CD4-positive, alpha-beta T cell treated with Interleukin-4 for 4 hours (primary cell): ENCODE results near the gene DTYMK.
"Not testable (repeated sequence)": the region's sequence is repeated elsewhere in the genome, so short reads cannot be mapped to it uniquely, and the experiment has no call there.

ENCODE experiments used
- DNase-seq: peaks from one replicate; pipeline ENCODE4 v3.0.0-alpha.2; 2020

DTYMK gene

GRCh38 chr2:241671457-241672240 lies 15.0 kb downstream of the DTYMK start:
- no peak for DNase-seq

DNA sequence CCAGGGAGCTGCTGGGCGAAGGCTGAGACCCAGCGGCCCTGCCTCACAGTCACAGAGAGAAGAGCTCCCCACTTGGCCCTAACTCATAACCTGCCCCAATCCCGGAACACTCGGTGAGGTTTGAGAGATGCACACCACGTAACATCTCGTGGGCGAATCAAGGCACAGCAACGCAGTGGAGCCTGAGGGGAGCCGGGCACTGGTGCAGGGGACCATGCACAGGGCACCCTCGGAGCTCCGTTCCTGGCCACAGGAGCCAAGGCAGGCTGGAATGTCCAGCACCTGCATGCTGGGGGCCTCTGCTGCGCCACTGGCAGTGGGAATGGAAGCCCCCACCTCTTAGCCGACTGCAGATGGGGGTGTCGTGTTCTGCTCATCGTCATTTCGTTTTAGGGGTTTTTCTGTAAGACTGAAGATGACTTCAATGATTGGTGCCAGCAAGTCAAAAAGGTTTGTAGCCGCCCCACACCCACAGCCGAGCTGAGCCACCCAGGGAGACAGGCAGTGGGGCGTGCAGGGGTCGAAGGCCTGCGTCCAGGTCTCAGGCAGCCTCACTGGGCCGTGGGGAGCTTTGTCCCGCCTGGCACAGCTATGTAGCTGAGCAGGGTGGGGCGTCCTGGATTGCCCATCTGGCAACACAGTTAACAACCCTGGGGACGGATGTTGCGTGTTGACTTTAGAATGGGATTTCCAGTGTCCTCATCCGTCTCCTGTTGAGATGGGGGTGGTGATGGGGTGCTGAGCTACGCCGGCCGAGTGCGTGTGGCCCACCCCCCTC lies 16.1 kb downstream of the DTYMK start:
- DNase-seq, result no peak

DNA sequence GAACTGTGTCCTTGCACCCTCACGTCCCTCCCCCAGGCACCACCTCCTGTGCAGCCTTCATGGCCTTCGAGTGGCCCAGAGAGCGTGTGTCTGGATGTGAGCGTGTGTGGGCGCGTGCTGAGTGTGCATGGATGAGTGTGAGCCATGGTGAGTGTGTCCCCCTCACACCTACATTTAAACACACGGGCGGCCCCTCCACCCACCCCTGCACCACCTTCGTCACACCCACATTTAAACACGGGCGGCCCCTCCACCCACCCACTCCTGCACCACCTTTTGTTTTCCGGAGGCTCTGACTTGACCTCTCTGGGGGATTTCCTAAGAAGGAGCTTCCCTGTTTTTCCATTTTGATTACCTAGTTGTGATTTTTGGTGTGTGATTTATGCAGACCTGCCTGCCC lies 17.8 kb downstream of the DTYMK start:
- DNase-seq, result no peak

GRCh38 chr2:241668354-241668753 lies 18.3 kb downstream of the DTYMK start:
- no peak for DNase-seq

DNA sequence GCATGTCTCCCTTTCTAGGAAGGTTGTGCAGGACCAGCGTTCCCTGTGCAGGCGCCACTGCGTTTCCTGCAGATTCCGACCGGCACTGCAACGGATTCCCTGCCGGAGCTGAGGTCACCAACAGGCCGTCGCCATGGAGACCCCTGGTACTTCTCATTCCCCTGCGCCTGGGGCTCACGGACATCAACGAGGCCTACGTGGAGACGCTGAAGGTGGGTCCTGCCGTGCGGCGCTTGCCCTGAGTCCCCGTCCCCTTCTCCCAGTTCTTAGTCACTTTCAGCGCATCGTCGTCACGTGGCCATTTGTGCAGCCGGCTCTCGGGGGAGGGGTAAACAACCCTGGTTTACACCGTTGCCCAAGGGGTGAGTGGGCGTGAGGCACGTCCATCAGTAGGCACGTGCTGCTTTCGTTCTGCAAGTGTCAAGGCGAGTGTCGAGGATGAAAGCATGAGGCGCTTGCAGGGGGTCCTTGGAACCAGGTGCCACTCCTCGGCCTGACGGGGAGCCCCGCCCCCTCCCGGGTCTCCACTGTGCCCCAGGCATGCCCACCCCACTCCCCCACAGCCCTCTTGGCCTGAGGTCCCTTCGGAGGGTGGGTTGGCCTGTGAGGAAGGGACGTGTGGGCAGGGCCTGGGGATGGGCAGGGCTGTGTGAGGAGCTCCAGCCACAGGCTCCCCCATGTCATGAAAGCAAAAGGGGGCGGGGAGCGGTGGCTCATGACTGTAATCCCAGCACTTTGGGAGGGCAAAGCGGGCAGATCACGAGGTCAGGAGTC lies 19.8 kb downstream of the DTYMK start:
- DNase-seq, result no peak

DNA sequence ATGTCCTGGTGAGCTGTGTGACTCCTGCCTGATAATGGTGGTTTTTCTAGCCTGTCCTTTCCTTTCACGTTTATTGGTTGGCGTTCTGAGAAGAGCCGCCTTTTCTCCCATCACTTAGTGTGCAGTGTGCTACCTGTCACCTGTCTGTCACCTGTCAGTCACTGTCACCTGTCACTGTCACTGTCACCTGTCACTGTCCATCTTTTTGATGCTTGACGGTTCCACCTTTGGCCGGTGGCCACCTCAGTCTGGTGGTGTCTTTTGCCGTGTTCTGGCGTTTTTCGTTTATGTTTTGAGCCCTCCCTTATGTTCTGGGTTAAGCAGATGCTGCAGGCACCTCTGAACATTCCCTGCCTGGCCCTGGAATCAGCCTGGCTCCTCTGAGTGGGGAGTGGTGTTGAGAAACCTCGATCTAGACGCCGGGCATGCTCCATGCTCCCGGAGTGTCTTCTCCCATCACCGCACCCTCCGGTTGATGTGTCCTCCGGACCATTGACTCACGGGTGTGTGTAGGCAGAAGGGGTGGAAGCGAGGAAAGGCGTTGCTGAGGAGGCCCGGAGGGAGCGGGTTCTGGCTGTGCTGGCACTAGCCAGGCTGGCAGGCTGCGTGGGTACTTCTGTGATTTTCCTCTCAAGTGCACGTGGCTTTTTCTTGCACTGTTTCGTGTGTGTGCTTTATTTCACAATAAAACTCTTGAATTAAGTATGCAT lies 20.7 kb downstream of the DTYMK start:
- no peak for DNase-seq

- DNase-seq, result not testable (repeated sequence)
Observed at GRCh38 chr2:241662731-241663130, 23.9 kb downstream of the DTYMK start.

DNA sequence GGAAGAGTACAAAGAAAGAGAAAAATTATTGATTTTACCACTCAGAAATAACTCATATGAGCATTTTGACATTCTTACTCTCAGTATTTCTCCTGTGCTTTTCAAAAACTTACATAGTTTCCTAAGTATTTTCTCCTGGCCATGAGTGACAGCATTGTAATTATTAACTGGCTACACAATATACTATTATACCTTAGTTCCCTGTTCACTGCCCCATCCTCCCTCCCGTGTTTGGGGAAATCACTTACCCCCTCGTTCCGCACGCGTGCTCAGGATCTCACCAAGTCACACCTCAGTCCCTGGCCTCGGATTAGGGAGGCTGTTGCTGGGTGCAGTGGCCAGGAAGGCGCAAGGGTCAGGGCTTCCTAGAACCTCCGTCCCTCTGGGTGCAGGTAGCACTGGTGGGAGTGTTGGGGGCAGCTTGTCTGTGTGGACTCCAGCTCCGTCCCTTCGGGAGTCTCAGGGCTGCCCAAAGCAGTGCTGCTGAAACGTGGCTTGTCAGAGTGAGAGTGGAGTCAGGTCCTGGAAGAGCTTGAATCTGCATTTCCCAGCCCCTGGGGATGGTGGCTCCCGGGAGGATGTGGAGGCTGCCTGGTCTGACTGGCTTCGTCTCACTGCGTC lies 25.9 kb downstream of the DTYMK start:
- DNase-seq, result no peak

- peak; percentile 22 for DNase-seq
Observed at GRCh38 chr2:241659150-241659739, 27.4 kb downstream of the DTYMK start.

GRCh38 chr2:241658296-241658695 lies 28.3 kb downstream of the DTYMK start:
- DNase-seq, result no peak

GRCh38 chr2:241657786-241658254 lies 28.8 kb downstream of the DTYMK start:
- no peak for DNase-seq

GRCh38 chr2:241656190-241656741 lies 30.3 kb downstream of the DTYMK start:
- DNase-seq, result no peak

DNA sequence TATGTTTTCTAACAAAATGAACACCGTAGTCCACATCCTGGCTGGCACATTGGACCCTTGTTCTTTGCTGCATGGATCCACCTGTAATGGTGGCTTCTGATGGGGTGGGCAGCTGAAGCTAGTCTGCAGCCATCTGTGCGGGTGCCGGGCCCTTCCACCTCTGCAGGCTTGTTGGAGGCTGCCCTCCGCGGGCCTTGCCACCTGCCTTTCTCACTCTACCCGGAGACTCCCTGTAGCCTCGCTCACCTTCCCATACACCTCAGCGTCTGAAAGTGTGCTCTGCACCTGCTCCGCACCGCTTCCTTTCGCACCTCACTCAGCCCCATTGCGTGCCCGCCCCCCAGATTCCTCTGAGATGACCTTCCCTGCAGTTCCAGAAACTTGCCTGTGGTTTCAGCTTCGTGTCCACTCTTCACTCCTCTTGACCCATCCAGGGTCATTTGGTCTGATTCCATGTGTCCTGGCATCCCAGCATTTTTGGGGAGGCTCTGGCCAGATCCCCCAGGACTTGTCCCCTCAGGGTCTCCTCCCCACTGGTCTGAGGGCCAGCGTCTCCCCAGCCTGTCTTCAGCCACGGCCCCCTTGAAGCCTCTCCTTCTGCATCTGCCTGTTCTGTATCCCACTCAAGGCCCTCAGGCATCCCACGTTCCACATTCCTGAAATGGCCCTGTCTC lies 31.0 kb downstream of the DTYMK start:
- DNase-seq, result no peak

GRCh38 chr2:241654551-241654950 lies 32.1 kb downstream of the DTYMK start:
- no peak for DNase-seq

- no peak for DNase-seq
Observed at GRCh38 chr2:241653210-241653750, 33.3 kb downstream of the DTYMK start.

DNA sequence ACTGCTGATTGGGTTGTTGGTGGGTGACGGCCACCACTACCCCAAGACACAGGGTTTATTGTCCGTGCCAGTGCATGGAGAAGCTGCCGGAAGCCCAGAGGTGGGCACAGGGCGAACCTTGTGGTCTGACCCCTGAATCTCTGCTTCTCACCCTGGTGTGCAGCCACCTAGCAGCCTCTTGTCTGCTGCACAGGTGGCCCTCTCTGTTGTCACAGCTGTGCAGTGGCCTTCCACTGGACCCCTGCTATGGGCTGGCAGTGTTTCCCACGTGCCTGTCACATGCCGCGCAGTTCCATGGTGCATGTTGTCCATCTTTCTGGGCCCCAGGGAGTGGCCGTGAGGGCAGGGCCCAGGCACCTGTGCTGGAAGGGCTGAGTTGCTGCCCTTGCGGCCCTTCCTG lies 33.9 kb downstream of the DTYMK start:
- DNase-seq, result no peak

DNA sequence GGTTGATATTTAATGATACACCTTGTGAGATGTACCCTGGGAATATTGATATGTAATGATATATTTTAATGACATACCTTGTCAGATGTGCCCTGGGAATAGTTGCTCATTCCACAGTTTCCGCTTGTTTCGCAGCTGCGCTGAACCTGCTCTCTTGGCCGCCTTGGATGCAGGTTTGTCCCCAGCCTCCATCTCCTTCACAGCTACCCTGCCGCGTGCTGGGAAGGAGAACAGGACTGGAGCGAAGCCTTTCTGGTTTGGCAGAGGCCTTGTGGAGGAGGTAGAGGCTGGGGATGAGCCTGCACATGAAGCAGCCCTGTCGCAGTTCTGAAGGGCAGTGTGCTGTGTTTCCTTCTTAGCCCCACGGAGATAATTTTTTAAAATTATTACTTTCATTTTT lies 34.5 kb downstream of the DTYMK start:
- no peak for DNase-seq

DNA sequence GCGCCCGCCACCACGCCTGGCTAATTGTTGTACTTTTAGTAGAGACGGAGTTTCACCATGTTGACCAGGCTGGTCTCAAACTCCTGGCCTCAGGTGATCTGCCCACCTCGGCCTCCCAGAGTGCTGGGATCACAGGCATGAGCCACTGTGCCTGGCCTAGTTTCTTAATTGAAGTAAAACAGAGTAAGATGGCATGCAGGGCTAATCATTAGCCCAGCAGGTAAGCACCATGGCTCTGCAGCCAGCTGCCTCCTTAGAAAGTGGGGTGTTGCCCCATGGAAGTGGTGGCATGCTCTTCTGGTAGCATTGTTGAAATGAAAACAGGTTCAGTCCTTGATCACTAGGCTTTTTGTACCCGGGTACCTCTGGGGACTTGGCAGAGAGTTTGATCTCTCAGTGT lies 36.7 kb downstream of the DTYMK start:
- no peak for DNase-seq

GRCh38 chr2:241649404-241649803 lies 37.2 kb downstream of the DTYMK start:
- DNase-seq, result no peak

DNA sequence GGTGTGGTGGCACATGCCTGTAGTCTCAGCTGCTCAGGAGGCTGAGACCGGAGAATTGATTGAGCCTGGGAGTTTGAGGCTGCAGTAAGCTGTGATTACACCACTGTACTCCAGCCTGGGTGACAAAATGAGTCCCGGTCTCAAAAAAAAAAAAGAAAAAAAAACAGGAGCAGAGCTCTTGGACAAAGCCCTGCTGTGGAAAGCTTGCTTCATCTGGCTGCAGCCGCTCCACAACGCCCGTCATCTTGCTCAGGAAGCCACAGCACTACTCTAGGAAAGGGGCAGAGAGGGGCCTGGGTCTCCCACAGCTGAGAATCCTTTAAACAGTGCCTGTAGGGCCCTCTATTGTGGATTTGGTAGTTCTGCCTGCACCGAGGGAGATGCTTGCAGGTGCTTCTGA lies 38.2 kb downstream of the DTYMK start:
- DNase-seq, result no peak
